GM12878 (cell line): ENCODE data around the gene SAMD1. TPM values are rescaled to one million over a fixed set of nuclear protein-coding genes. Genes with fewer than 3 reads are reported as not detected.

Experiments
- ATAC-seq: fragments of 200-7000 bp; cut with Tn5 transposase; 3 replicates; pipeline ENCODE4 v1.9.1; 2020; ENCODE audit warnings: mild to moderate bottlenecking, moderate library complexity
- BruUV-seq: library from RNA; stranded (reverse); fragments of 400-500 nt; replicated peaks from 2 replicates; lab custom pipeline; 2021; lab: Mats Ljungman, UMichigan
- CTCF ChIA-PET: fragments of 300-600 bp; sonication (Branson Sonifier 250); formaldehyde crosslinking; extraction: SDS; loops from one replicate; lab custom pipeline; 2021; ENCODE audit warnings: inconsistent platforms; lab: Yijun Ruan, JAX
- POLR2A ChIA-PET: fragments of 350-600 bp; formaldehyde crosslinking; extraction: SDS; loops from one replicate; lab custom pipeline; 2021; ENCODE audit warnings: inconsistent platforms; lab: Charles Lee
- RAD21 ChIA-PET: fragments of 300-600 bp; sonication (Branson Sonifier 250); formaldehyde crosslinking; loops from one replicate; lab custom pipeline; 2023; ENCODE audit warnings: antibody characterized with exemption; ENCODE audit not compliant: unreplicated experiment; lab: Charles Lee
- SMC1A ChIA-PET: fragments of 300-600 bp; sonication (Branson Sonifier 250); formaldehyde crosslinking; loops from one replicate; lab custom pipeline; 2023; ENCODE audit not compliant: unreplicated experiment, uncharacterized antibody; lab: Charles Lee
- DNase-seq: peaks from one replicate; pipeline ENCODE4 v3.0.0-alpha.2; 2011; ENCODE audit warnings: low read depth, low spot score
- FAIRE-seq: peaks from 3 replicates; lab custom pipeline; 2011; peaks lifted over from hg19 to GRCh38; lab: Jason Lieb, UNC
- H2AFZ ChIP-seq: 2 replicates; pipeline ENCODE4 v1.6.0; 2011; ENCODE audit warnings: low read depth, low read length, control low read depth; ENCODE audit not compliant: control insufficient read depth
- H3K27ac ChIP-seq: 2 replicates; pipeline ENCODE4 v1.5.1; 2011; ENCODE audit warnings: control low read depth; ENCODE audit not compliant: control insufficient read depth, insufficient read depth
- H3K27me3 ChIP-seq, 2 experiments: replicated peaks in 1 of 2; 2 replicates each; pipeline versions ENCODE4 v1.6.0 to v1.6.1; 2011; ENCODE audit warnings: low read length in 1 of 2; ENCODE audit not compliant: control insufficient read depth in 2 of 2, insufficient read depth in 2 of 2
- H3K36me3 ChIP-seq, 2 experiments: 2 replicates each; pipeline ENCODE4 v1.5.1; 2011; ENCODE audit warnings: low read length in 1 of 2; ENCODE audit not compliant: control insufficient read depth in 2 of 2, insufficient read depth in 2 of 2
- H3K4me1 ChIP-seq: 2 replicates; pipeline ENCODE4 v1.6.1; 2011; ENCODE audit warnings: mild to moderate bottlenecking, low read length, moderate library complexity, mixed read lengths; ENCODE audit not compliant: control insufficient read depth, insufficient read depth
- H3K4me2 ChIP-seq: 2 replicates; pipeline ENCODE4 v1.6.0; 2011; ENCODE audit warnings: control low read depth; ENCODE audit not compliant: control insufficient read depth, insufficient read depth
- H3K4me3 ChIP-seq: fragments of 200-600 bp; sonication (generic); 2 replicates; pipeline ENCODE4 v1.5.1; 2016
- H3K79me2 ChIP-seq: 2 replicates; pipeline ENCODE4 v1.6.0; 2011; ENCODE audit warnings: low read length; ENCODE audit not compliant: control insufficient read depth, insufficient read depth
- H3K9ac ChIP-seq: 2 replicates; pipeline ENCODE4 v1.8.0; 2011; ENCODE audit warnings: low read length, control low read depth, mixed read lengths; ENCODE audit not compliant: control insufficient read depth, insufficient read depth
- H3K9me3 ChIP-seq: replicated peaks from 3 replicates; pipeline ENCODE4 v1.5.1; 2011; ENCODE audit warnings: mild to moderate bottlenecking, low read length; ENCODE audit not compliant: control insufficient read depth, insufficient read depth
- H4K20me1 ChIP-seq: 2 replicates; pipeline ENCODE4 v1.6.0; 2011; ENCODE audit not compliant: control insufficient read depth, insufficient read depth
- ASH2L ChIP-seq: fragments of 300-600, 200-600 bp; sonication (generic); IDR thresholded peaks from 2 replicates; pipeline ENCODE4 v1.6.1; 2017; ENCODE audit warnings: low read depth, mild to moderate bottlenecking, borderline replicate concordance
- BCL11A ChIP-seq: IDR thresholded peaks from 2 replicates; pipeline ENCODE4 v1.6.1; 2011; ENCODE audit warnings: low read depth, low read length
- BMI1 ChIP-seq: fragments of 450-650 bp; IDR thresholded peaks from 2 replicates; pipeline ENCODE4 v1.6.1; 2016; ENCODE audit warnings: mild to moderate bottlenecking, moderate library complexity, borderline replicate concordance
- CTCF ChIP-seq, 3 experiments: IDR thresholded peaks in 2 of 3; conservative IDR thresholded peaks in 1 of 3; 2 replicates each; pipeline ENCODE4 v1.5.1; 2011; ENCODE audit warnings: low read depth in 3 of 3, low read length in 3 of 3, mild to moderate bottlenecking in 3 of 3, control low read depth in 2 of 3, moderate library complexity in 2 of 3, inconsistent platforms in 1 of 3, mixed read lengths in 1 of 3; ENCODE audit not compliant: control insufficient read depth in 2 of 3, insufficient read depth in 1 of 3; ENCODE audit errors: extremely low read depth in 1 of 3
- DPF2 ChIP-seq: fragments of 450-650 bp; IDR thresholded peaks from 2 replicates; pipeline ENCODE4 v1.6.1; 2017; ENCODE audit warnings: mild to moderate bottlenecking
- HDGF ChIP-seq: fragments of 450-650 bp; IDR thresholded peaks from 2 replicates; pipeline ENCODE4 v1.6.1; 2016; ENCODE audit warnings: antibody characterized with exemption
- IRF3 ChIP-seq: fragments of 450-650 bp; IDR thresholded peaks from 2 replicates; pipeline ENCODE4 v1.6.1; 2014; ENCODE audit warnings: mild to moderate bottlenecking
- IRF4 ChIP-seq: IDR thresholded peaks from 2 replicates; pipeline ENCODE4 v1.6.1; 2011; ENCODE audit warnings: low read depth, low read length
- JUND ChIP-seq: IDR thresholded peaks from 2 replicates; pipeline ENCODE4 v1.6.1; 2012; ENCODE audit warnings: low read depth, mild to moderate bottlenecking, low read length, improper control_type of control experiment, moderate library complexity
- NBN ChIP-seq: fragments of 450-650 bp; IDR thresholded peaks from 2 replicates; pipeline ENCODE4 v1.6.1; 2016
- PAX5 ChIP-seq: IDR thresholded peaks from 2 replicates; pipeline ENCODE4 v1.6.1; 2011; ENCODE audit warnings: low read depth, low read length, borderline replicate concordance
- PBX3 ChIP-seq: IDR thresholded peaks from 2 replicates; pipeline ENCODE4 v1.6.1; 2011; ENCODE audit warnings: mild to moderate bottlenecking, low read depth, low read length, moderate library complexity; ENCODE audit not compliant: insufficient replicate concordance
- PKNOX1 ChIP-seq: fragments of 450-650 bp; IDR thresholded peaks from 2 replicates; pipeline ENCODE4 v1.6.1; 2016; ENCODE audit warnings: mild to moderate bottlenecking
- PML ChIP-seq: IDR thresholded peaks from 2 replicates; pipeline ENCODE4 v1.6.1; 2012; ENCODE audit warnings: low read length, inconsistent platforms
- RAD51 ChIP-seq: fragments of 450-650 bp; IDR thresholded peaks from 2 replicates; pipeline ENCODE4 v1.6.1; 2016; ENCODE audit warnings: moderate library complexity, mild to moderate bottlenecking, inconsistent platforms
- SPI1 ChIP-seq: IDR thresholded peaks from 2 replicates; pipeline ENCODE4 v1.6.1; 2011; ENCODE audit warnings: low read depth, mild to moderate bottlenecking, low read length, moderate library complexity, borderline replicate concordance; ENCODE audit not compliant: insufficient read depth
- TAF1 ChIP-seq: IDR thresholded peaks from 2 replicates; pipeline ENCODE4 v1.6.1; 2011; ENCODE audit warnings: mild to moderate bottlenecking, low read depth, low read length, borderline replicate concordance
- ZNF24 ChIP-seq: fragments of 450-650 bp; IDR thresholded peaks from 2 replicates; pipeline ENCODE4 v1.6.1; 2017; ENCODE audit warnings: antibody characterized with exemption, mild to moderate bottlenecking
- WGBS: methylation state at CpG from one replicate; pipeline ENCODE4 v1.1.6; 2016; ENCODE audit warnings: low lambda C conversion rate; ENCODE audit not compliant: insufficient replicate concordance, insufficient coverage; ENCODE audit errors: missing lambda C conversion rate; 5-methylcytosine and 5-hydroxymethylcytosine counted together
- in situ Hi-C: fragments of 300-500 bp; cut with MboI; formaldehyde crosslinking; loops from 9 replicates; pipeline ENCODE4 v1.14.3; 2018; ENCODE audit warnings: mixed read lengths
- intact Hi-C: fragments of 100-400 bp; cut with micrococcal nuclease; formaldehyde crosslinking; loops from one replicate; pipeline ENCODE4 v1.14.2; 2022; ENCODE audit not compliant: unreplicated experiment
- polyA plus RNA-seq, 11 experiments: library from polyadenylated mRNA; depleted of rRNA in 4 of 11; unstranded in 6 of 11; stranded (reverse) in 5 of 11; fragments of >200 nt; fragmentation: Nextera tagmentation in 4 of 11; fragmentation: Illumina TruSeq in 1 of 11; extraction: Ambion mirVana in 4 of 11; extraction: Trizol in 1 of 11; gene quantifications; 1 replicate in 1 of 11; 2 replicates in 10 of 11; pipeline versions ENCODE4 v1.2.1 to v1.2.3, GENCODE V29; 2011 to 2016; ENCODE audit warnings: inconsistent platforms in 2 of 11, missing spikeins in 2 of 11, low read depth in 1 of 11
- total RNA-seq, 4 experiments: library from RNA; depleted of rRNA in 3 of 4; stranded (reverse); fragments of >200 nt in 3 of 4; fragmentation: Illumina TruSeq in 1 of 4; extraction: Trizol in 1 of 4; gene quantifications; 2 replicates each; pipeline versions ENCODE4 v1.2.1 to v1.2.3, GENCODE V29; 2013 to 2021

SAMD1 gene
- total and polyA plus RNA-seq, 10 of the 15 experiments (the other 5 are each of a cell fraction or from before 2014, with no cell fraction given) = 3.0 to 71.7 (median 19.3) TPM

GRCh38 chr19:14110650-14111049, 20.1 kb upstream of the SAMD1 start:
- BruUV-seq = no TSS peak
- Histone ChIP-seq H3K27ac (no peak overlapping the region), H3K4me1 (peaks cover 3% of the 10 kb centered on the region)
- TF ChIP-seq DPF2 (no peak), PKNOX1 (no peak), IRF3 (no peak), PAX5 (no peak), NBN (no peak), RAD51 (no peak), BCL11A (no peak), IRF4 (no peak), ZNF24 (no peak), ASH2L (no peak), BMI1 (no peak), TAF1 (no peak), JUND (no peak), CTCF (IDR thresholded peaks at IDR 0.05 in 2 of 3, conservative IDR thresholded peaks at IDR 0.05 in 1 of 3; ENCODE audit: control insufficient read depth in 2 of 3, extremely low read depth in 1 of 3, insufficient read depth in 1 of 3, low read depth in 3 of 3, low read length in 3 of 3) (no peak), PML (no peak), HDGF (no peak), SPI1 (no peak), PBX3 (no peak)
- TF ChIP-seq, all 136 proteins: peak for 0
- ATAC-seq (no peak), DNase-seq (no peak), FAIRE-seq (no peak)
- Histone ChIP-seq H3K9ac (no peak overlapping the region), H3K4me3 (no peak overlapping the region), H2AFZ (no peak overlapping the region), H3K36me3 (no peaks in the 10 kb centered on the region; a peak in 2 of 4 replicates), H3K79me2 (no peaks in the 10 kb centered on the region), H3K9me3 (no peaks in the 10 kb centered on the region), H3K27me3 (no peaks in the 10 kb centered on the region), H4K20me1 (no peaks in the 10 kb centered on the region), H3K4me2 (no peak overlapping the region)
- in situ Hi-C loops (no loop called here), intact Hi-C loops (no loop called here)
- CTCF ChIA-PET = interaction anchor here (0.9 to 1.4 kb wide), 3 partner anchors 26 to 50 kb away, joined by 3 to 4 read pairs (median 3); partner anchors contain the start of genes ASF1B and MISP3
- SMC1A ChIA-PET = interaction anchor here (0.6 kb wide), 1 partner anchor 35 kb away, joined by 3 read pairs; no protein-coding TSS in a partner anchor
- POLR2A ChIA-PET = no interaction called here
- 93% methylated on average over 2 of the region's 2 CpGs for WGBS
- RAD21 ChIA-PET = no interaction called here
